AG04449 (cell line): ENCODE measurements around the gene TENT4B.

Experiments
- CTCF ChIA-PET: fragments of 350-600 bp; formaldehyde crosslinking; extraction: SDS; loops from one replicate; lab custom pipeline; 2021; ENCODE audit warnings: antibody characterized with exemption; lab: Yijun Ruan, JAX
- POLR2A ChIA-PET: fragments of 400-600, 350-600 bp; formaldehyde crosslinking; extraction: SDS; loops from one replicate; lab custom pipeline; 2020; ENCODE audit warnings: antibody characterized with exemption, inconsistent platforms; lab: Yijun Ruan, JAX
- DNase-seq: peaks from one replicate; pipeline ENCODE4 v3.0.0-alpha.2; 2010; ENCODE audit warnings: low read depth, low spot score
- H3K4me3 ChIP-seq: 2 replicates; pipeline ENCODE4 v1.5.1; 2011; ENCODE audit warnings: low read depth, mild to moderate bottlenecking, control low read depth, low read length
- TF ChIP-seq, protein P1 (sequence below): IDR thresholded peaks from one replicate; pipeline ENCODE4 v1.5.1; 2011; ENCODE audit warnings: mild to moderate bottlenecking, moderate library complexity, low read length, control low read depth, inconsistent platforms; ENCODE audit not compliant: insufficient read depth; ENCODE audit errors: missing control alignments

Gene TENT4B

DNA sequence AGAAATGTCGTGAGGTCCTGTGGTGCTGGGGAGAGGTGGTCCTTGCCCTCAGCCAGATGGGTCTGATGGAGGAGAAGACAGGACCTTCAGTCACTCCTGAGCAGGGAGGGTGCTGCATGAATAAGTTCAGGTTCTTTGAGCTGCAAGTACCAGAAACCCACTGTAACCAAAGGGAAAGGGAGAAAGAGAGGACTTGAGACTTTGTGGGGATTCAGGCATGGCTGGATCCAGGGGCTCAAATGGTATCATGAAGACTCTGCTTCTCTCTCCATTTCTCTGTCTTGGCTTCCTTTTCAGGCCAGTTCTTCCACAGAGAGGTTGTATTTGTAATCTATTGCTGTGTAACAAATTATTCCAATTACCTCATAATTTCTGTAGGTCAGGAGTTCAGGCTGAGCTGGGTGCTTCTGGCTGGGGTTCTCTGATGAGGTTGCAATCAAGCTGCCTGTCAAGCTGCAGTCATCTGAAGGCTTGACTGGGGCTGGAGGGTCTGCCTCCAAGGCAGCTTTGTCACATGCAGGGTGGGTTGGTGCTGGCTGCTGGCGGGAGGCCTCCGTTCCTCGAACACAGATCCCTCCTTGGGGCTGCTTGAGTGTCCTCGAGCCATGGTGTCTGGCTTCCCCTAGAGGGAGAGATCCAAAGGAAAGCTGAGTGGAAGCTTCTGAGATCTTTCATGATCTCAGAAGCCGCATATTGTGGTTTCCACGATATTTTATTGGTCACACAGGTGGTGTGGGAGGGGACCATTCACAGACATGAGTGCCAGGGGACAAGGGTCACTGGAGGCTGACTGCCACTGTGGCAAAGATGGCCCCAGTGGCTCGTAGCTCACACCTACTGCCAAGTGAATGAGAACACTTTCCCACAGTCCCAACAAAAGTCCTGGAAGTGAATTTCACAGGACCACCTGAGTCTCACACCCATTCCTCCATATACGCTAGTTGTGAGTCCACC is 107.4 kb downstream of the TENT4B start:
- no peak overlapping the region for H3K4me3 ChIP-seq
- CTCF ChIA-PET: interaction anchor here (0.7 to 1.7 kb wide), 5 partner anchors 10 to 236 kb away, joined by 3 to 4 read pairs (median 4); no protein-coding TSS in a partner anchor
- POLR2A ChIA-PET: no interaction called here
- TF ChIP-seq, protein P1, sequence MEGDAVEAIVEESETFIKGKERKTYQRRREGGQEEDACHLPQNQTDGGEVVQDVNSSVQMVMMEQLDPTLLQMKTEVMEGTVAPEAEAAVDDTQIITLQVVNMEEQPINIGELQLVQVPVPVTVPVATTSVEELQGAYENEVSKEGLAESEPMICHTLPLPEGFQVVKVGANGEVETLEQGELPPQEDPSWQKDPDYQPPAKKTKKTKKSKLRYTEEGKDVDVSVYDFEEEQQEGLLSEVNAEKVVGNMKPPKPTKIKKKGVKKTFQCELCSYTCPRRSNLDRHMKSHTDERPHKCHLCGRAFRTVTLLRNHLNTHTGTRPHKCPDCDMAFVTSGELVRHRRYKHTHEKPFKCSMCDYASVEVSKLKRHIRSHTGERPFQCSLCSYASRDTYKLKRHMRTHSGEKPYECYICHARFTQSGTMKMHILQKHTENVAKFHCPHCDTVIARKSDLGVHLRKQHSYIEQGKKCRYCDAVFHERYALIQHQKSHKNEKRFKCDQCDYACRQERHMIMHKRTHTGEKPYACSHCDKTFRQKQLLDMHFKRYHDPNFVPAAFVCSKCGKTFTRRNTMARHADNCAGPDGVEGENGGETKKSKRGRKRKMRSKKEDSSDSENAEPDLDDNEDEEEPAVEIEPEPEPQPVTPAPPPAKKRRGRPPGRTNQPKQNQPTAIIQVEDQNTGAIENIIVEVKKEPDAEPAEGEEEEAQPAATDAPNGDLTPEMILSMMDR: no peak
- DNase-seq: no peak

DNA sequence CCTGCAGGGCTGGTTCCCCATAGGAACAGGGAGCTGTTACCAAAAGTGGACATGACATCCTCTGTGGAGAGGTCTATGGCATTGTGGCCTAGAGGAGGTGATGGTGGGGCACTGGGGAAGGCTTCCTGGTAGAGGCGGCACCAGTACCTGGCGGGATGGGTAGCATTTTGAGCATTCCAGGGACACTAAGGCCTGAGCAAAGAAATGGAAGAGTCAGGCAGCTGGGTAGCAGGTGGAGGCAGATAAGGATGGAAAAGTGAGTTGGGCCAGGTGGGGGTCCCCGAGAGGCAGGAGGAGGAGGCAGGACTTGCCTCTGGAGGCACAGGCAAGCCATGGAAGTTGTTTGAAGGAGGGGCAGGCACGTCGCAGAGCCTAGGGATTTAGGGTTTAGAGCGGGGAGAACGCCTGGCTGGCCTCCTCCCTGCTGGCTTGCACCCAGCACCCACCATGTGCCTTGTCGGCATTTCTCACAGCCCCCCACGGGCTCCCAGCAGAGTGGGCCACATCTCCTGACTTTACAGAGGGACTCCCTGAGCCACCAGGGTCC is 108.1 kb downstream of the TENT4B start:
- no peak overlapping the region for H3K4me3 ChIP-seq
- TF ChIP-seq, protein P1: no peak
- ChIA-PET POLR2A (interaction anchor here (0.6 kb wide), 1 partner anchor 39 kb away, joined by 3 read pairs; no protein-coding TSS in a partner anchor), CTCF (interaction anchor here (0.6 to 1.9 kb wide), 4 partner anchors 17 to 237 kb away, joined by 3 to 4 read pairs (median 3); no protein-coding TSS in a partner anchor)
- DNase-seq: no peak

DNA sequence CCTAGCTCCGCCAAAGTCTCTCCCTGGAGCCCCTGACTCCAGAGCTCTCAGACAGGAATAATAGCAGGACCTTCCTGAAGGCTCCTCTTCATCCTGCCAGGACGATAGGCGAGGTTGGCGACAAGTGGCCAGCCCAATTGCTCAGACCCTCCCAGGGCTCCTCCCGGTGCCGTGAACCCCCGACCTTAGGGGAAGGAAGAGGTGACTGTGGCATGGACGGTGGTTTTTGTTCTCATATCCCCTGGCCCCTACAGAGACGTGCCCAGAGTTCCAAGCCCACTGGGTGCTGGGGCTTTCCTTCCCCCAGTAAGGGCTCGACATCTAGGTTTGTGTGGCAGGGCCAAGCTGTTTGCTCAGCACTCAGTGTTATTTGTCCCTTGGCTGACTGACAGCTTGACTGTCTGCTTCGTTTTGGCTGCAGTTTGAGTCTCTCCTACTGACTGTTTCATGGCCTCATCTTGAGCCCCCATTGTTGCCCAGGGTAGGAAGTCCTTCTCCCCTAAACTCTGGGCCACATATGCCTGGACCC is 108.7 kb downstream of the TENT4B start:
- TF ChIP-seq, protein P1: no peak
- H3K4me3 ChIP-seq: no peak overlapping the region
- ChIA-PET CTCF (interaction anchor here (0.6 to 1.9 kb wide), 2 partner anchors 41 to 102 kb away, joined by 3 to 4 read pairs; no protein-coding TSS in a partner anchor), POLR2A (interaction anchor here (0.6 kb wide), 1 partner anchor 40 kb away, joined by 3 read pairs; no protein-coding TSS in a partner anchor)
- DNase-seq: no peak

DNA sequence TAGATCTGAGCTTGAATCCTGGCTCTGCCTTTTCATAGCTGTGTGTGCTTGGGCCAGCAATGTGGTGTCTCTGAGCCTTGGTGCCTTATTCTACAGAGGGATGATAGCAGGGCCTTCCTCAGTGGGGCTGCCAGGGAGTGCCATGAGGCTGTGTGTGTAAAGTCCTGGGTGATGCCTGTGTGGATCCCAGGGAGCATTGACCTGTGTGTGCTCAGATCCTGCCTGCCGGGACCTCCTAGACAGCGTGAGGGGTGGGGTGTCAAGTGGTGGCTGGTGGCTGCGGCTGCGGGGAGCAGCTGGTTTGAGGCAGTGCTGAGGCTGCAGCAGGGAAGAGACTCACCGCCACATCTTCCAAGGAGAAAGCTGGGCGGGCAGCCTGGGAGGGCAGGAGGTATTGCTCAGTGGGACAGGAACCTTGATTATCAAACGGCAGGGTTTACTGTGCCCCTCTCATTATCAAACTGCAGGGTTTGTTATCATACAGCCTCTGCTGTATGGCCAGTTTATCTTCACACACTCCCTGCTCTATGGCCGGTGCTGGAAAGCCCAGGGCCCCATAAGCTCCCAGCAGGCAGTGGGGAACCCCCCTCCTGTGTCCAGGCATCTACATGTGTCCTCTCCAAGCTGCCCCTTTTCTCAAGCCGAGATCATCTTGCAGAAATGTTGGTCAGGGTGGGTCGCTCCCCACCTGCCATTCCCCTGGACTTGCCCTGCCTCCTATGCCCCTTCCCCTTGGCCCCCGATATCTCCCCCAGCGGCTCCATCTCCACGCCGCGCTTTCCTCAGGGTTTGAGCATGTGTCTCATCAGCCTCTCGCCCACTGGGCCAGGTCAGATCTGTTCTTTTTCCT is 110.2 kb downstream of the TENT4B start:
- ChIA-PET CTCF (interaction anchor here (1.4 to 1.9 kb wide), 2 partner anchors 9 to 40 kb away, joined by 3 to 4 read pairs; no protein-coding TSS in a partner anchor), POLR2A (no interaction called here)
- H3K4me3 ChIP-seq: no peak overlapping the region
- TF ChIP-seq, protein P1: no peak
- no peak for DNase-seq

DNA sequence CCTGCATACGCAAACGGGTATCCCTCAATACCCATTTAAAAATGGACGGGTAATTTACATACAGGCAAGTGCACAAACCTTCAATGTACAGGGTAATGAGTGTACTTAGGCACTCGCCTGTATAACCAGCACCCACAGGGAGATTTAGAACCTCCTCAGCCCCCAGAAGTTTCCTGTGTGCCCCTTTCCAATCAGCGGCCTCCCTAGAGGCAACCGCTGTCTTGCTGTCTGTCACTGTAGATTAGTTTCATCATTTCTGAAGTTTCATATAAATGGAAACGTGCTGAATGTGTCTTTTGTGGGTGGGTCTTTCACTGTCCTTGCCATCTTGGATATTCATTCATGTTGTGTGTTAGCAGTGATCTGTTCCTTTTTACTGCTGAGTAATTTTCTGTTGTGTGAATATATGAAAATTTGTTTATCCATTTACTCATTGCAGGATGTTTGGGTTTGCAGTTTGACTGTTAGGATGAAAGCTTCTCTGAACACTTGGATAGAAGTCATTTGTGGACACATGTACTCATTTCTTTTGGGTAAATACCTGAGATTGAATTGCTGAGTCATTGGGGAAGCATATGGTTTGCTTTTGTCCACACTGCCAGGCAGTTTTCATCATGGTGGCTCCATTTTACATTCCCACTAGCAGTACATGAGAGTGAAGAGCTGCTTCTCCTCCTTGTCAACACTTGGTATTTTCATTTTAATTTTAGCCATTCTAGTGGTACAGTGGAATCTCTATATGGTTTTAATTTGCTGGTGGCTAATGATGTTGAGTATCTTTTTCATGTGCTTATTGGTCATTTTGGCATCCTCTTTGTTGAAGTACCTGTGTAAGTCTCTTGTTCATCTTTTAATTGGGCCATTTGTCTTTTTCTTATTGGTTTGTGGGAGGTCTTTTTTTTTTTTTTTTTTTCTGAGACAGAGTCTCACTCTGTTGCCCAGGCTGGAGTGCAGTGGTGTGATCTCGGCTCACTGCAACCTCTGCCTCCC is 111.1 kb downstream of the TENT4B start:
- no peak overlapping the region for H3K4me3 ChIP-seq
- DNase-seq: no peak
- ChIA-PET CTCF (interaction anchor here (1.4 kb wide), 1 partner anchor 10 kb away, joined by 3 read pairs; no protein-coding TSS in a partner anchor), POLR2A (no interaction called here)
- TF ChIP-seq, protein P1: no peak
